Fibroblast of villous mesenchyme (primary cell): ENCODE measurements around the gene OR9I1. TPM values are rescaled to one million over a fixed set of nuclear protein-coding genes. Genes with fewer than 3 reads are reported as not detected.

ENCODE experiments used
- DNase-seq: peaks from one replicate; pipeline ENCODE4 v3.0.0-alpha.2; 2010; ENCODE audit warnings: low read depth
- H3K4me3 ChIP-seq: 2 replicates; pipeline ENCODE4 v1.5.1; 2011; ENCODE audit warnings: low read depth, mild to moderate bottlenecking, low read length
- total RNA-seq: library from RNA; depleted of rRNA; stranded (reverse); fragments of >200 nt; gene quantifications from 2 replicates; pipeline ENCODE4 v1.2.3, GENCODE V29; 2012
- TF ChIP-seq, protein P1 (sequence below): IDR thresholded peaks from 2 replicates; pipeline ENCODE4 v1.5.1; 2012; ENCODE audit warnings: low read depth, mild to moderate bottlenecking, low read length; ENCODE audit not compliant: insufficient read depth

The OR9I1 gene
- total RNA-seq, 1 donor: not detected

DNA sequence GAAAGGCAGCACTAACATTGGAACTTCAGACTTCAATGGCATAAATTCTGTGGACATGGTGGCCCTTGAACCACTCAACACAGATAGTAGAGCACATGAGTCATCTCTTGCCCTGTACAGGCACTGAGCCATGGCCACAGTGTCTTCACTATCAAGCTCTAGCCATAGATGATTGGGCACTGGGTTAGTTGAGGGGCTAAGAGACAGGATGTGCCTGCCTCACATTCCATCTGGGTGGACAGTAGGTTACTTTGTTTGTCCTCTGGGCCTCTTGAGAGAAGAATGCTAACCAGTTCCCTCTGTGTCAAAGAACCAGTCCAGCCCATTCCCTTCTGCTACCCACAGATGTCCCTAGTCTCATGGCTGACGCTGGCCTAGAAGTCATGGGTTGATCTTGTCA is 54.7 kb downstream of the OR9I1 start:
- H3K4me3 ChIP-seq: no peak overlapping the region
- TF ChIP-seq, protein P1, sequence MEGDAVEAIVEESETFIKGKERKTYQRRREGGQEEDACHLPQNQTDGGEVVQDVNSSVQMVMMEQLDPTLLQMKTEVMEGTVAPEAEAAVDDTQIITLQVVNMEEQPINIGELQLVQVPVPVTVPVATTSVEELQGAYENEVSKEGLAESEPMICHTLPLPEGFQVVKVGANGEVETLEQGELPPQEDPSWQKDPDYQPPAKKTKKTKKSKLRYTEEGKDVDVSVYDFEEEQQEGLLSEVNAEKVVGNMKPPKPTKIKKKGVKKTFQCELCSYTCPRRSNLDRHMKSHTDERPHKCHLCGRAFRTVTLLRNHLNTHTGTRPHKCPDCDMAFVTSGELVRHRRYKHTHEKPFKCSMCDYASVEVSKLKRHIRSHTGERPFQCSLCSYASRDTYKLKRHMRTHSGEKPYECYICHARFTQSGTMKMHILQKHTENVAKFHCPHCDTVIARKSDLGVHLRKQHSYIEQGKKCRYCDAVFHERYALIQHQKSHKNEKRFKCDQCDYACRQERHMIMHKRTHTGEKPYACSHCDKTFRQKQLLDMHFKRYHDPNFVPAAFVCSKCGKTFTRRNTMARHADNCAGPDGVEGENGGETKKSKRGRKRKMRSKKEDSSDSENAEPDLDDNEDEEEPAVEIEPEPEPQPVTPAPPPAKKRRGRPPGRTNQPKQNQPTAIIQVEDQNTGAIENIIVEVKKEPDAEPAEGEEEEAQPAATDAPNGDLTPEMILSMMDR: no peak
- no peak for DNase-seq

DNA sequence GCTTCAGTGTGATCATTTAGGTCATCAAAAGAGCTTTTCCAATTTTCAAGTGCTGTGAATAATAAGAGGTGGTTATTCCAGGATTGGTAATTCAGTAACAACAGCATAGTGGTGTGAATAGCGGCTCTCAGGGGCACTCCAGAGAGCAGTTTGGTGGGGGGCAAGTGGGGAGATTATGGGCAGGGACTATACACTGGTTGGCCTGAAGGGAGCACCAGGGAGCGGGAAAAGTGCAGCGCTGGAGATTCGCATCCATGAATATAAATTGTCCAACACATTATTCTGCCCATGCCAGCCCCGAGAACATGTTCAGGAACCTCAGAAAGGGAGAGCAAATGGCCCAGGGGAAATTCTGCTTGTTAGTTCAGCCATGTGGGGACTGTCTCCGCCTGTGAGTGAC is 56.7 kb downstream of the OR9I1 start:
- DNase-seq: no peak

DNA sequence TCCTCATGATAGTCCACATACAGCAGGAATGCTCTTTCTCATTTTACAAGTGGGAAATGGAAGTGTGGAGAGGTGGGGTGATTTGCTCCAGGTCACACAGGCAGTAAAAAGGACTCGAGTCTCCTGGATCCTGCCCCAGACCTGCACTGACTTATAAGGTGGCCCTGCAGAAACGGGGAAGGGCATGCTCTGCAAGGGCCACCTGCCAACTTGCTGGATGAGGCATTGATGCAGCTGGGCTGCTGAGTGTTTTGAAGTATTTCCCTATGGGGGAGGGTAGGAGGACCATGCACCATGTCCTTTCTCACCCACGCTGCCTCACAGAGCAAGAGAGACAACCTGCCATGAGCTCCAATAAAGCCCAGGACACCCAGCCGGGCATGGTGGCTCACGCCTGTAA is 57.6 kb downstream of the OR9I1 start:
- TF ChIP-seq, protein P1: no peak
- H3K4me3 ChIP-seq: no peak overlapping the region
- no peak for DNase-seq

More for the DNA sequence above, 56.7 kb downstream of the OR9I1 start:
- no peak overlapping the region for H3K4me3 ChIP-seq
- TF ChIP-seq, protein P1: no peak

Other genes starting within 250 kb of the OR9I1 start
- not detected in 2 replicates for gene OR9Q1, start 101.6 kb downstream of the OR9I1 start, total RNA-seq
- not detected in 2 replicates for gene OR6Q1, start 94.6 kb downstream of the OR9I1 start, total RNA-seq
- gene OR9Q2, start 63.5 kb upstream of the OR9I1 start, total RNA-seq: not detected in 2 replicates
- not detected in 2 replicates for gene OR1S2, start 78.6 kb upstream of the OR9I1 start, total RNA-seq
- gene OR1S1, start 87.2 kb upstream of the OR9I1 start, total RNA-seq: not detected in 2 replicates
- gene OR10Q1, start 103.4 kb upstream of the OR9I1 start, total RNA-seq: not detected in 2 replicates
- gene OR10W1, start 142.7 kb upstream of the OR9I1 start, total RNA-seq: under 0.01 TPM in 1 of 2 replicates, not detected in the other
- not detected in 2 replicates for gene OR5B17, start 233.5 kb upstream of the OR9I1 start, total RNA-seq